A673 (cell line): ENCODE results near the gene PDE9A. TPM values are rescaled to one million over a fixed set of nuclear protein-coding genes. Genes with fewer than 3 reads are reported as not detected.

Experiments
- BruUV-seq: library from RNA; stranded (reverse); fragments of 400-500 nt; replicated peaks from 2 replicates; lab custom pipeline; 2021; lab: Mats Ljungman, UMichigan
- CTCF ChIA-PET: fragments of 300-600 bp; sonication (Branson Sonifier 250); formaldehyde crosslinking; loops from one replicate; lab custom pipeline; 2022; ENCODE audit warnings: antibody characterized with exemption; lab: Charles Lee
- POLR2A ChIA-PET: fragments of 300-600 bp; sonication (Branson Sonifier 250); formaldehyde crosslinking; loops from one replicate; lab custom pipeline; 2022; ENCODE audit warnings: antibody characterized with exemption; ENCODE audit not compliant: low non-redundant PET; lab: Charles Lee
- DNase-seq: peaks from one replicate; pipeline ENCODE4 v3.0.0-alpha.2; 2015; ENCODE audit warnings: low spot score
- H3K27ac ChIP-seq: fragments of 200-600 bp; sonication (generic); 2 replicates; pipeline ENCODE4 v1.5.1; 2016; ENCODE audit warnings: mixed run types, low read depth, mild to moderate bottlenecking, mixed read lengths, antibody characterized with exemption, low read length; ENCODE audit not compliant: poor library complexity, severe bottlenecking
- H3K27me3 ChIP-seq: fragments of 200-600 bp; sonication (generic); replicated peaks from 2 replicates; pipeline ENCODE4 v1.6.1; 2017; ENCODE audit warnings: mixed run types, low read depth, mild to moderate bottlenecking, mixed read lengths, antibody characterized with exemption, low read length; ENCODE audit not compliant: insufficient read depth, poor library complexity
- H3K36me3 ChIP-seq: fragments of 200-600 bp; sonication (generic); 2 replicates; pipeline ENCODE4 v1.6.1; 2016; ENCODE audit warnings: mixed run types, mild to moderate bottlenecking, mixed read lengths, antibody characterized with exemption, low read length; ENCODE audit not compliant: insufficient read depth, poor library complexity, severe bottlenecking
- H3K4me1 ChIP-seq: fragments of 200-600 bp; sonication (generic); 2 replicates; pipeline ENCODE4 v1.6.1; 2017; ENCODE audit warnings: mixed run types, mild to moderate bottlenecking, mixed read lengths, antibody characterized with exemption, low read length; ENCODE audit not compliant: insufficient read depth, poor library complexity, severe bottlenecking
- H3K4me3 ChIP-seq: fragments of 200-600 bp; sonication (generic); 2 replicates; pipeline ENCODE4 v1.5.1; 2016; ENCODE audit warnings: low read depth, mixed run types, mild to moderate bottlenecking, mixed read lengths, low read length; ENCODE audit not compliant: poor library complexity, severe bottlenecking
- H3K9me3 ChIP-seq: fragments of 200-600 bp; sonication (generic); 2 replicates; pipeline ENCODE4 v1.6.1; 2016; ENCODE audit warnings: mixed run types, low read depth, mild to moderate bottlenecking, mixed read lengths, antibody characterized with exemption, low read length; ENCODE audit not compliant: poor library complexity, severe bottlenecking
- EZH2 ChIP-seq: fragments of 200-600 bp; sonication (generic); IDR thresholded peaks from 2 replicates; pipeline ENCODE4 v1.6.1; 2017; ENCODE audit warnings: borderline replicate concordance, low read depth, mild to moderate bottlenecking, mixed read lengths, antibody characterized with exemption, low read length; ENCODE audit not compliant: poor library complexity, severe bottlenecking
- intact Hi-C: fragments of 100-400 bp; cut with micrococcal nuclease; formaldehyde crosslinking; loops from one replicate; pipeline ENCODE4 v1.10.0; 2022; ENCODE audit not compliant: unreplicated experiment
- total RNA-seq: library from RNA; stranded (reverse); gene quantifications from 2 replicates; pipeline ENCODE4 v1.2.3, GENCODE V29; 2021
- TF ChIP-seq, protein P1 (sequence below): fragments of 300-800, 200-600 bp; sonication (generic); conservative IDR thresholded peaks from 2 replicates; pipeline ENCODE4 v1.5.1; 2017; ENCODE audit warnings: low read depth, mild to moderate bottlenecking, antibody characterized with exemption, low read length, moderate library complexity, mixed read lengths

PDE9A gene
- total RNA-seq, 1 experiment from 2014 or later, result 14.3 TPM

DNA sequence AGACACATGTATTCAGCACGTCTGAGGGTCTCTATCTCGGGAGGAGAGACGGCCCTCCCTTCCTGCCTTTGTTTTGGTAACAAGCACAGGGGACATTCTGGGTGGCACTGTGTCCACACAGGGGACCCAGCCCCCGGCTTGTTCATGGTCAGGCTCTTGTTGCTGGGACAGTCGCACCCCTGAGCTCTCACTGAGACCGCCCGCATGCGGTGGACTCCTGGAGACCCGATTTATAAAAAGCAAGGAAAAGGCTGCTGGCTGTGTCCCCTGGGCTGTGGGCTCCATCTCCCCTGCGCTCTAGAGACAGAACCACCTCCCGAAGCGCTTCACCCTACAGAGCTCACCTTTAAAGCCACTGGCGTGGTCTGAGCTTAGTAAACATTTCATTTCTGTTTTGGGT lies 122.5 kb downstream of the PDE9A start:
- ChIA-PET CTCF (no interaction called here), POLR2A (no interaction called here)
- no TSS peak for BruUV-seq
- TF ChIP-seq, protein P1, sequence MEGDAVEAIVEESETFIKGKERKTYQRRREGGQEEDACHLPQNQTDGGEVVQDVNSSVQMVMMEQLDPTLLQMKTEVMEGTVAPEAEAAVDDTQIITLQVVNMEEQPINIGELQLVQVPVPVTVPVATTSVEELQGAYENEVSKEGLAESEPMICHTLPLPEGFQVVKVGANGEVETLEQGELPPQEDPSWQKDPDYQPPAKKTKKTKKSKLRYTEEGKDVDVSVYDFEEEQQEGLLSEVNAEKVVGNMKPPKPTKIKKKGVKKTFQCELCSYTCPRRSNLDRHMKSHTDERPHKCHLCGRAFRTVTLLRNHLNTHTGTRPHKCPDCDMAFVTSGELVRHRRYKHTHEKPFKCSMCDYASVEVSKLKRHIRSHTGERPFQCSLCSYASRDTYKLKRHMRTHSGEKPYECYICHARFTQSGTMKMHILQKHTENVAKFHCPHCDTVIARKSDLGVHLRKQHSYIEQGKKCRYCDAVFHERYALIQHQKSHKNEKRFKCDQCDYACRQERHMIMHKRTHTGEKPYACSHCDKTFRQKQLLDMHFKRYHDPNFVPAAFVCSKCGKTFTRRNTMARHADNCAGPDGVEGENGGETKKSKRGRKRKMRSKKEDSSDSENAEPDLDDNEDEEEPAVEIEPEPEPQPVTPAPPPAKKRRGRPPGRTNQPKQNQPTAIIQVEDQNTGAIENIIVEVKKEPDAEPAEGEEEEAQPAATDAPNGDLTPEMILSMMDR, result no peak
- TF ChIP-seq EZH2, result no peak
- Histone ChIP-seq H3K4me3 (no peak overlapping the region), H3K27me3 (peaks cover 10% of the 10 kb centered on the region), H3K27ac (no peak overlapping the region), H3K4me1 (peaks cover 2% of the 10 kb centered on the region), H3K36me3 (no peaks in the 10 kb centered on the region), H3K9me3 (no peaks in the 10 kb centered on the region)
- intact Hi-C loops, result no loop called here
- DNase-seq, result no peak

DNA sequence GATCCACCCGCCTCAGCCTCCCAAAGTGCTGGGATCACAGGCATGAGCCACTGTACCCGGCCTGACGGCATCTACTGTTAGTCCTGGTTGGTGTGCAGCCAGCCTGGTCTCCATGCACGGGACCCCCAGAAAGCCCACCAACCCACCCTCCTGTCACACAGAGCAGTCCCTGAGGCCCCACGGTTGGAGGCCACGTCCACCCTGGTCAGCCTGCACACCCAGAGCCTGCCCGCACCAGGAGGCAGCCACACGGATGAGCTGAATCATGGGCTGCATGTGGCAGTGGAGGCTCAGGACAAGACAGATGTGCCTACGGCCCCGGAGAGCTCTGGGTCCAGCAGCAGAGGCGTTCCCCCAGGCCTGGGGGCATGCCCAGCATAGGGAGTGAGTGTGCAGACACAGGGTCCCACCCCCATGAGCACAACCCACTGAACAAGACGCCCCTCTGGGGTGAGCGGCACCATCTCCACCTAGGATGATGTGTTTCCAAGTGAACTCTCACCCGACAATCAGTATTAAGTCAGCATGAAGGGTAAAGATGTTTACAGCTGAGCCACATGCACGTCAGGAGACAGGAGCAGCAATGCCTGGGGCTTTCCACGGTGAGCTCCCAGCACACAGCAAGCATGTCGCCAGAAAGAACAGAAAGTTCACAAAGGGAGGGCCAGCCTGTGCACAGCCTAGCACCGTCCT lies 123.8 kb downstream of the PDE9A start:
- Histone ChIP-seq H3K4me1 (peaks cover 8% of the 10 kb centered on the region), H3K4me3 (no peak overlapping the region), H3K27ac (no peak overlapping the region), H3K9me3 (no peaks in the 10 kb centered on the region), H3K36me3 (no peaks in the 10 kb centered on the region), H3K27me3 (peaks cover 15% of the 10 kb centered on the region)
- intact Hi-C loops, result no loop called here
- DNase-seq, result no peak
- TF ChIP-seq EZH2, result no peak
- TF ChIP-seq, protein P1, result no peak
- CTCF ChIA-PET, result no interaction called here
- POLR2A ChIA-PET, result no interaction called here
- BruUV-seq, result no TSS peak

DNA sequence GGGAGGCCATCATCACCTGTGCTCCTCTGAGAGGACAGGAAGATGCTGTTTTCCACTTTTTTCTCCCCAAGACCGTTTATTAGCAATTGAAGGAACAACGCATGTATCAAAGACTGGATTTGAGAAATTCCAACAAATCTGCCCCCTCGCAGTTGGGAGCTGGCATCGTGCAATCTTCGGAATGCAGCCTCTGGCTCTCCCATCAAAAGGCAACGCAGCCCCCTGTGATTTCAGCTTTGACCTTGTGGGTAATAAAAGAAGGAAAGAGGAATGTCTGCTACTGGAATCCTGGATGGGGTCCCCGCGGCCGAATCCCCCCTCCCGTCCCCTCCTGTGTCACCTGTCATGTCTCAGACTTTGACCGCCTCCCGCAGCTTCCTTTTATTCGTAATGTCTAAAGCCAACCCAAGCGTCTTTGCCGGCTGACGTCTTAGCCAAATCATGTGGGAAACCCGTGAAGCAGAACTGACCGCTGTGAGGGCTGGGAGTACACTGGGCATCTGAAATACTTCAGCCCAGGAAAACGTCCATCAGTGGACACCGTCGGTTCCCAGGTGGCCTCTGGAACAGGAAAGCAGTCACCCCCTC lies 124.4 kb downstream of the PDE9A start:
- no TSS peak for BruUV-seq
- Histone ChIP-seq H3K9me3 (no peaks in the 10 kb centered on the region), H3K27ac (no peak overlapping the region), H3K4me3 (no peak overlapping the region), H3K4me1 (peaks cover 8% of the 10 kb centered on the region), H3K27me3 (peaks cover 15% of the 10 kb centered on the region), H3K36me3 (no peaks in the 10 kb centered on the region)
- DNase-seq, result no peak
- ChIA-PET CTCF (no interaction called here), POLR2A (no interaction called here)
- TF ChIP-seq, protein P1, result no peak
- no peak for TF ChIP-seq EZH2
- intact Hi-C loops, result no loop called here
